ENCODE results near the gene GPR15LG.
"Not testable (repeated sequence)": the region's sequence is repeated elsewhere in the genome, so short reads cannot be mapped to it uniquely, and the experiment has no call there.

DNA sequence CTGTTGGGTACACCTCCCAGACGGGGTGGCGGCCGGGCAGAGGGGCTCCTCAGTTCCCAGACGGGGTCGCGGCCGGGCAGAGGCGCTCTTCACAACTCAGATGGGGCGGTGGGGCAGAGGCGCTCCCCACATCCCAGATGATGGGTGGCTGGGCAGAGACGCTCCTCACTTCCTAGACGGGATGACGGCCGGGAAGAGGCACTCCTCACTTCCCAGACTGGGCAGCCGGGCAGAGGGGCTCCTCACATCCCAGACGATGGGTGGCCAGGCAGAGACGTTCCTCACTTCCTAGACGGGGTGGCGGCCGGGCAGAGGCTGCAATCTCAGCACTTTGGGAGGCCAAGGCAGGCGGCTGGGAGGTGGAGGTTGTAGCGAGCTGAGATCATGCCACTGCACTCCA, 6.8 kb downstream of the GPR15LG start:
- TF ChIP-seq, protein P1, sequence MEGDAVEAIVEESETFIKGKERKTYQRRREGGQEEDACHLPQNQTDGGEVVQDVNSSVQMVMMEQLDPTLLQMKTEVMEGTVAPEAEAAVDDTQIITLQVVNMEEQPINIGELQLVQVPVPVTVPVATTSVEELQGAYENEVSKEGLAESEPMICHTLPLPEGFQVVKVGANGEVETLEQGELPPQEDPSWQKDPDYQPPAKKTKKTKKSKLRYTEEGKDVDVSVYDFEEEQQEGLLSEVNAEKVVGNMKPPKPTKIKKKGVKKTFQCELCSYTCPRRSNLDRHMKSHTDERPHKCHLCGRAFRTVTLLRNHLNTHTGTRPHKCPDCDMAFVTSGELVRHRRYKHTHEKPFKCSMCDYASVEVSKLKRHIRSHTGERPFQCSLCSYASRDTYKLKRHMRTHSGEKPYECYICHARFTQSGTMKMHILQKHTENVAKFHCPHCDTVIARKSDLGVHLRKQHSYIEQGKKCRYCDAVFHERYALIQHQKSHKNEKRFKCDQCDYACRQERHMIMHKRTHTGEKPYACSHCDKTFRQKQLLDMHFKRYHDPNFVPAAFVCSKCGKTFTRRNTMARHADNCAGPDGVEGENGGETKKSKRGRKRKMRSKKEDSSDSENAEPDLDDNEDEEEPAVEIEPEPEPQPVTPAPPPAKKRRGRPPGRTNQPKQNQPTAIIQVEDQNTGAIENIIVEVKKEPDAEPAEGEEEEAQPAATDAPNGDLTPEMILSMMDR (IDR thresholded peaks at IDR 0.05; ENCODE audit: insufficient read depth, low read length, poor library complexity, severe bottlenecking): not testable (repeated sequence)
- TF ChIP-seq EZH2phosphoT487 (conservative IDR thresholded peaks at IDR 0.05; ENCODE audit: low read length): not testable (repeated sequence)

All from SU-DHL-6 (cell line).